GM23248 (cell line): ENCODE data around the gene OR2D2. TPM values are rescaled to one million over a fixed set of nuclear protein-coding genes. Genes with fewer than 3 reads are reported as not detected.
"Not testable (repeated sequence)": the region's sequence is repeated elsewhere in the genome, so short reads cannot be mapped to it uniquely, and the experiment has no call there.

Experiments
- DNase-seq: peaks from one replicate; pipeline ENCODE4 v3.0.0-alpha.2; 2015
- H2AFZ ChIP-seq: fragments of 200-600 bp; sonication (generic); 2 replicates; pipeline ENCODE4 v1.6.1; 2016; ENCODE audit warnings: antibody characterized with exemption
- H3F3A ChIP-seq: fragments of 200-600 bp; sonication (generic); 2 replicates; pipeline ENCODE4 v1.6.1; 2016; ENCODE audit warnings: mild to moderate bottlenecking, antibody characterized with exemption, mixed run types; ENCODE audit not compliant: insufficient read depth
- H3K27ac ChIP-seq: fragments of 200-600 bp; sonication (generic); 2 replicates; pipeline ENCODE4 v1.5.1; 2016; ENCODE audit warnings: mild to moderate bottlenecking
- H3K27me3 ChIP-seq: fragments of 200-600 bp; sonication (generic); replicated peaks from 2 replicates; pipeline ENCODE4 v1.6.1; 2016; ENCODE audit warnings: mild to moderate bottlenecking; ENCODE audit not compliant: insufficient read depth
- H3K36me3 ChIP-seq: fragments of 200-600 bp; sonication (generic); 2 replicates; pipeline ENCODE4 v1.6.1; 2016; ENCODE audit warnings: low read depth, mild to moderate bottlenecking
- H3K4me1 ChIP-seq: fragments of 200-600 bp; sonication (generic); 2 replicates; pipeline ENCODE4 v1.6.1; 2016; ENCODE audit warnings: mild to moderate bottlenecking; ENCODE audit not compliant: insufficient read depth
- H3K4me2 ChIP-seq: fragments of 200-600 bp; sonication (generic); one replicate; pipeline ENCODE4 v1.6.1; 2016; ENCODE audit warnings: mild to moderate bottlenecking; ENCODE audit not compliant: unreplicated experiment
- H3K4me3 ChIP-seq: fragments of 200-600 bp; sonication (generic); 2 replicates; pipeline ENCODE4 v1.5.1; 2016; ENCODE audit warnings: mild to moderate bottlenecking
- H3K79me2 ChIP-seq: fragments of 200-600 bp; sonication (generic); 2 replicates; pipeline ENCODE4 v1.6.1; 2016; ENCODE audit warnings: mild to moderate bottlenecking; ENCODE audit not compliant: insufficient read depth
- H3K9ac ChIP-seq: fragments of 200-600 bp; sonication (generic); 2 replicates; pipeline ENCODE4 v1.6.1; 2016; ENCODE audit warnings: mild to moderate bottlenecking
- H3K9me2 ChIP-seq: fragments of 200-600 bp; sonication (generic); 2 replicates; pipeline ENCODE4 v1.6.1; 2016; ENCODE audit warnings: mixed run types, mild to moderate bottlenecking, moderate library complexity; ENCODE audit not compliant: insufficient read depth
- H3K9me3 ChIP-seq: fragments of 200-600 bp; sonication (generic); one replicate; pipeline ENCODE4 v1.6.1; 2017; ENCODE audit warnings: low read depth
- H4K20me1 ChIP-seq: fragments of 200-600 bp; sonication (generic); 2 replicates; pipeline ENCODE4 v1.6.0; 2016; ENCODE audit not compliant: insufficient read depth
- EZH2 ChIP-seq: fragments of 200-600 bp; sonication (generic); IDR thresholded peaks from 2 replicates; pipeline ENCODE4 v1.6.1; 2018; ENCODE audit warnings: antibody characterized with exemption, mild to moderate bottlenecking; ENCODE audit not compliant: insufficient read depth, poor library complexity, severe bottlenecking
- EZH2phosphoT487 ChIP-seq: fragments of 200-600 bp; sonication (generic); IDR thresholded peaks from 2 replicates; pipeline ENCODE4 v1.6.1; 2018; ENCODE audit warnings: antibody characterized with exemption, moderate library complexity, mild to moderate bottlenecking, low read depth; ENCODE audit not compliant: insufficient read depth
- WGBS, 2 experiments: methylation state at CpG; one replicate each; pipeline ENCODE4 v1.1.6; 2015 to 2017; ENCODE audit warnings: low lambda C conversion rate in 2 of 2, low coverage in 1 of 2; ENCODE audit errors: missing lambda C conversion rate in 2 of 2; 5-methylcytosine and 5-hydroxymethylcytosine counted together
- in situ Hi-C: fragments of 300-500 bp; cut with MboI; formaldehyde crosslinking; loops from 2 replicates; pipeline ENCODE4 v1.15.0; 2020
- polyA plus RNA-seq: library from polyadenylated mRNA; unstranded; fragments of >200 nt; fragmentation: Nextera tagmentation; extraction: Ambion mirVana; gene quantifications from 2 replicates; pipeline ENCODE4 v1.2.1, GENCODE V29; 2016
- total RNA-seq: library from RNA; depleted of rRNA; stranded (reverse); fragments of >200 nt; shearing (Covaris generic); gene quantifications from 2 replicates; pipeline ENCODE4 v1.2.3, GENCODE V29; 2014

Gene OR2D2
- total and polyA plus RNA-seq, 2 experiments from 2014 or later = 0.22 TPM; not detected in 1

GRCh38 chr11:6894097-6894496, 1.8 kb upstream of the OR2D2 start:
- in situ Hi-C loops = no loop called here
- TF ChIP-seq EZH2phosphoT487 = no peak
- no peak for TF ChIP-seq EZH2
- Histone ChIP-seq H3K9me2 (no peaks in the 10 kb centered on the region), H3K4me1 (no peaks in the 10 kb centered on the region), H2AFZ (no peak overlapping the region), H3K27ac (no peak overlapping the region), H3K36me3 (no peaks in the 10 kb centered on the region), H3K9ac (no peak overlapping the region), H3K79me2 (no peaks in the 10 kb centered on the region), H3K4me3 (no peak overlapping the region), H4K20me1 (no peaks in the 10 kb centered on the region), H3K27me3 (no peaks in the 10 kb centered on the region), H3F3A (no peaks in the 10 kb centered on the region), H3K9me3 (no peaks in the 10 kb centered on the region), H3K4me2 (no peak overlapping the region)
- DNase-seq = no peak

DNA sequence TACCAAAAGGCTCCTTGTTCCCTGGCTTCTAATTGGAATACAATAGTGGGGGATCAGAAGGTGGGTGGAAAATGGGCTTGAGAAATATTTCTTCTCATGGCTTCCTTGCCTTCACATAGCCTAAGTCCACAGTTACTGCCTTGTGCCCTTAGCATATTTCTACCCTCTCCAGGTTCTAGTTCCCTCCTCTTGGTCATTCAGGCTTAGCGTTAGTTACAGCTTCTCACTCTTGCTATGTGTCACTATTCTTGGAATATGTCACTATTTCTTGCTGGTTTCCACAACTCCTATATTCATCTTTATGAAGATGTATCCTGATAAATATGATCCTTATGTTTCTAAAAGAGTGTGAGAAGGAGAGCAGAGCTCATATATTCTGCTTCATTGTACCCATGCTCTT, 2.5 kb downstream of the OR2D2 start:
- Histone ChIP-seq H3K4me2 (no peak overlapping the region), H3K9me2 (no peaks in the 10 kb centered on the region), H3K4me1 (no peaks in the 10 kb centered on the region), H3K36me3 (no peaks in the 10 kb centered on the region), H3K9me3 (no peaks in the 10 kb centered on the region), H3F3A (no peaks in the 10 kb centered on the region), H4K20me1 (no peaks in the 10 kb centered on the region), H3K27ac (no peak overlapping the region), H3K27me3 (no peaks in the 10 kb centered on the region), H3K79me2 (no peaks in the 10 kb centered on the region), H2AFZ (no peak overlapping the region), H3K9ac (no peak overlapping the region), H3K4me3 (no peak overlapping the region)
- no peak for DNase-seq
- in situ Hi-C loops = no loop called here
- TF ChIP-seq EZH2 (no peak), EZH2phosphoT487 (no peak)
- 50 to 73% methylated on average over 1 of the region's 1 CpG for WGBS, 2 experiments

- Histone ChIP-seq H3K4me3 (no peak overlapping the region), H4K20me1 (no peaks in the 10 kb centered on the region), H3K4me2 (no peak overlapping the region), H2AFZ (no peak overlapping the region), H3K4me1 (no peaks in the 10 kb centered on the region), H3K79me2 (no peaks in the 10 kb centered on the region), H3K36me3 (no peaks in the 10 kb centered on the region), H3K9me2 (no peaks in the 10 kb centered on the region), H3F3A (no peaks in the 10 kb centered on the region), H3K27ac (no peak overlapping the region), H3K9ac (no peak overlapping the region), H3K27me3 (no peaks in the 10 kb centered on the region), H3K9me3 (no peaks in the 10 kb centered on the region)
- TF ChIP-seq EZH2phosphoT487 (no peak), EZH2 (no peak)
- WGBS, 2 experiments = 78 to 84% methylated on average over 4 of the region's 4 CpGs
- DNase-seq = no peak
- in situ Hi-C loops = no loop called here
These were observed 3.5 kb downstream of the OR2D2 start for GRCh38 chr11:6888830-6889229.

DNA sequence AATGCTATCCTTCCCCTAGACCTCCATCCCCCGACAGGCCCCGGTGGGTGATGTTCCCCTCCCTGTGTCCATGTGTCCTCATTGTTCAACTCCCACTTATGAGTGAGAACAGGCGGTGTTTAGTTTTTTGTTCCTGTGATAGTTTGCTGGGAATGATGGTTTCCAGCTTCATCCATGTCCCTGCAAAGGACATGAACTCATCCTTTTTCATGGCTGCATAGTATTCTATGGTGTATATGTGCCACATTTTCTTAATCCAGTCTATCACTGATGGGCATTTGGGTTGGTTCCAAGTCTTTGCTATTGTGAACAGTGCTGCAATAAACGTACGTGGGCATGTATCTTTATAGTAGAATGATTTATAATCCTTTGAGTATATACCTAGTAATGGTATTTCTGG, 4.6 kb downstream of the OR2D2 start:
- DNase-seq, H3K36me3 ChIP-seq, H3K9me3 ChIP-seq, H4K20me1 ChIP-seq, H3K9ac ChIP-seq, H3K27me3 ChIP-seq, H3K79me2 ChIP-seq, H3K27ac ChIP-seq, H3F3A ChIP-seq, H3K4me1 ChIP-seq, in situ Hi-C loops, H3K4me3 ChIP-seq, H3K9me2 ChIP-seq, H3K4me2 ChIP-seq, H2AFZ ChIP-seq: not testable (repeated sequence)
- 75 to 81% methylated on average over 5 of the region's 5 CpGs for WGBS, 2 experiments

DNA sequence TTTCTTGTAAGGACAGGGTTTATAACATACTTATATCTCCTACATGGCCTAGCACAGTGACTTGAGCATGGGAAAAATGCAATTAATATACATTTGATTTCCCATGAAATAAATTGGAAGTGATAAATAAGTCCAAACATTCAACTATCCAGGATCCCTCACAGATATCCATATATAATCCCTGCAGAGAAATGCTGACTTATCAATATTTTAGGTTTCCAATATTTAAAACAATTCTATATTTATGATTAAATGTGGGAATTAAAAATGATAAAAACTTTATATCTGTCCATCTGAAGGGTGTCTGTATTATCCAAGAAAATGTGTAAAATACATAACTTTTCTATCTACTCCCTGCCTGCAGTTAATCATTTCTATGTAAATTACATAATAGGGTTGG, 9.5 kb downstream of the OR2D2 start:
- H3K4me2 ChIP-seq = no peak overlapping the region
- no peak for TF ChIP-seq EZH2phosphoT487
- TF ChIP-seq EZH2 = no peak
- H3K9ac ChIP-seq = no peak overlapping the region
- H3K4me3 ChIP-seq = no peak overlapping the region
- H3K9me3 ChIP-seq = no peaks in the 10 kb centered on the region
- H3K27ac ChIP-seq = no peak overlapping the region
- no peaks in the 10 kb centered on the region for H3K4me1 ChIP-seq
- in situ Hi-C loops = no loop called here
- H3K79me2 ChIP-seq = no peaks in the 10 kb centered on the region
- DNase-seq = no peak
- no peaks in the 10 kb centered on the region for H4K20me1 ChIP-seq
- H3F3A ChIP-seq = no peaks in the 10 kb centered on the region
- no peaks in the 10 kb centered on the region for H3K27me3 ChIP-seq
- no peaks in the 10 kb centered on the region for H3K36me3 ChIP-seq
- H2AFZ ChIP-seq = no peak overlapping the region
- H3K9me2 ChIP-seq = no peaks in the 10 kb centered on the region
